OCI-LY7 (cell line): ENCODE data around the gene ZSCAN5C.
"Not testable (repeated sequence)": the region's sequence is repeated elsewhere in the genome, so short reads cannot be mapped to it uniquely, and the experiment has no call there.

Experiments
- CTCF ChIP-seq: fragments of 200-600 bp; sonication (generic); conservative IDR thresholded peaks from 2 replicates; pipeline ENCODE4 v1.5.1; 2014; ENCODE audit warnings: mild to moderate bottlenecking, antibody characterized with exemption, low read length, moderate library complexity, mixed read lengths
- EZH2phosphoT487 ChIP-seq: fragments of 200-600 bp; sonication (generic); IDR thresholded peaks from 2 replicates; pipeline ENCODE4 v1.6.1; 2018; ENCODE audit warnings: low read depth, borderline replicate concordance, mild to moderate bottlenecking, mixed run types, antibody characterized with exemption, low read length, moderate library complexity, mixed read lengths

GRCh38 chr19:56176310-56176709 is 25.8 kb upstream of the ZSCAN5C start:
- TF ChIP-seq CTCF, EZH2phosphoT487: not testable (repeated sequence)
